SK-N-MC (cell line): Measurements from ENCODE around the gene RNU1-3.
"Not testable (repeated sequence)": the region's sequence is repeated elsewhere in the genome, so short reads cannot be mapped to it uniquely, and the experiment has no call there.

Source experiments
- EZH2 ChIP-seq: fragments of 200-600 bp; sonication (generic); IDR thresholded peaks from one replicate; pipeline ENCODE4 v1.6.1; 2017; ENCODE audit warnings: antibody characterized with exemption
- POLR2AphosphoS5 ChIP-seq: IDR thresholded peaks from 2 replicates; pipeline ENCODE4 v1.6.1; 2012; ENCODE audit warnings: mild to moderate bottlenecking, low read depth, low read length, borderline replicate concordance

DNA sequence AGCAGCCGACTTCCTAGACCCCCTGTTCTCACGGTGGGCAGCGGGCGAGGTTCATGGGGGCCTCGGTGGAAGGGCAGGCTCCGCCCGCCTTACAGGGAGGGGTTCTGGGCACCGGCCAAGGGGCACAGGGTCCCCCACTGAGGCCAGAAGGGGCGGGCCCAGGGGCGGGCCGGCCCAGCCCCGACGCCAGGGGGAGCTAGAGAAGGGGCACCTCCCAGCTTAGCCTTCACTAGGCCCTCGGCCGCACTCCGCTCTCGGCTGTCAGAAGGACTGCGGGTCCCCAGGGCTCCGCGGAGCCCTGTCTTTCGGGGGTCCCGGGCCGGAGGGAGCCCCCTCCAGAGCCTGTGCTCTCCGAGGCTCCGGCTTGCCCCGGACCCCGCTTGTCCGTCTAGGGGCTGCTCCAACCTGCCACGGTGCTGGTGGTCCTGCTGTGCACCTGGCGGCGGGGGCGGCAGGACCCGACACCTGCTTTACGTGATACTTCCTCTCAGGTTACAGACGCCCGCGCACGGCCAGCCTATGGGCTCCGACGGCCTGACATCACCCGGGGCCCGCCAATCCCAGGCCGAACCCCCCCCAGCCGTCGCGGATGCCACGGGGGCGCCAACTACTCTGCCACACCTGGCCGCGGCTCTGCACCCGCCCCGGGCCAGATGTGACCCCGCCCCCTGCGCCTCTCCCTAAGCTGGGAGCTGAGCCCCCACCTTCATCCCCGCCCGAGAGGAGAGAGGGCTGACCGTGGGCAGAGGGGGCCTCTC lies 33.6 kb upstream of the RNU1-3 start:
- TF ChIP-seq POLR2AphosphoS5, EZH2: not testable (repeated sequence)
